Stimulated activated CD8-positive, alpha-beta memory T cell treated with anti-CD3 and anti-CD28 coated beads, Interleukin-2, amount 100 ng/mL, for 1 hour (primary cell): ENCODE measurements around the gene FKBP2.

ENCODE experiments used
- DNase-seq, 2 donors: peaks; one replicate each; pipeline ENCODE4 v3.0.0-alpha.2; 2020; ENCODE audit warnings: low read depth in 2 of 2

The FKBP2 gene

GRCh38 chr11:64240435-64241240, at the start of gene FKBP2:
Gene FKBP2 (plus strand): TSS chr11:64241095. CDS start chr11:64242388, 1,293 bp downstream.
- DNase-seq = peak; percentile 94 to 97

- DNase-seq = no peak
These were observed 48.5 kb upstream of the FKBP2 start for GRCh38 chr11:64192434-64192833.

- no peak for DNase-seq
These were observed 44.3 kb upstream of the FKBP2 start for GRCh38 chr11:64196626-64197025.

GRCh38 chr11:64198511-64198910, 42.4 kb upstream of the FKBP2 start:
- no peak for DNase-seq

GRCh38 chr11:64201543-64201942, 39.4 kb upstream of the FKBP2 start:
- no peak for DNase-seq

GRCh38 chr11:64202992-64203391, 37.9 kb upstream of the FKBP2 start:
- DNase-seq = no peak

GRCh38 chr11:64203421-64204079, 37.3 kb upstream of the FKBP2 start:
- DNase-seq = no peak

GRCh38 chr11:64204080-64204440, 36.8 kb upstream of the FKBP2 start:
- DNase-seq = no peak

GRCh38 chr11:64204464-64204989, 36.4 kb upstream of the FKBP2 start:
- peak; percentile 58 to 71 for DNase-seq

- peak in 1 of 2 donors; percentile 43 for DNase-seq
These were observed 34.2 kb upstream of the FKBP2 start, which contains the start of gene FERMT3 for GRCh38 chr11:64206457-64207255. Gene FERMT3 (plus strand): TSS chr11:64206721. CDS start chr11:64207365, 644 bp downstream.

GRCh38 chr11:64207256-64208085, 33.4 kb upstream of the FKBP2 start:
- DNase-seq = peak in 1 of 2 donors; percentile 58

GRCh38 chr11:64208086-64208795, 32.7 kb upstream of the FKBP2 start:
- no peak for DNase-seq

- no peak for DNase-seq
These were observed 31.9 kb upstream of the FKBP2 start for GRCh38 chr11:64208796-64209562.

- DNase-seq = no peak
These were observed 31.4 kb upstream of the FKBP2 start for GRCh38 chr11:64209563-64209843.

- no peak for DNase-seq
These were observed 30.4 kb upstream of the FKBP2 start for GRCh38 chr11:64210301-64211020.

- DNase-seq = no peak
These were observed 29.6 kb upstream of the FKBP2 start for GRCh38 chr11:64211181-64211872.

GRCh38 chr11:64216879-64217278, 24.0 kb upstream of the FKBP2 start:
- no peak for DNase-seq

GRCh38 chr11:64218628-64219353, 22.1 kb upstream of the FKBP2 start:
- DNase-seq = no peak
